HG03575 (cell line): ENCODE results near the gene DNM1L.

Experiments used
- ATAC-seq: cut with Tn5 transposase; IDR thresholded peaks from one replicate; pipeline ENCODE4 v1.9.1; 2021; ENCODE audit not compliant: unreplicated experiment, insufficient number of reproducible peaks, low FRiP score; ENCODE audit errors: extremely low read depth

DNM1L gene

DNA sequence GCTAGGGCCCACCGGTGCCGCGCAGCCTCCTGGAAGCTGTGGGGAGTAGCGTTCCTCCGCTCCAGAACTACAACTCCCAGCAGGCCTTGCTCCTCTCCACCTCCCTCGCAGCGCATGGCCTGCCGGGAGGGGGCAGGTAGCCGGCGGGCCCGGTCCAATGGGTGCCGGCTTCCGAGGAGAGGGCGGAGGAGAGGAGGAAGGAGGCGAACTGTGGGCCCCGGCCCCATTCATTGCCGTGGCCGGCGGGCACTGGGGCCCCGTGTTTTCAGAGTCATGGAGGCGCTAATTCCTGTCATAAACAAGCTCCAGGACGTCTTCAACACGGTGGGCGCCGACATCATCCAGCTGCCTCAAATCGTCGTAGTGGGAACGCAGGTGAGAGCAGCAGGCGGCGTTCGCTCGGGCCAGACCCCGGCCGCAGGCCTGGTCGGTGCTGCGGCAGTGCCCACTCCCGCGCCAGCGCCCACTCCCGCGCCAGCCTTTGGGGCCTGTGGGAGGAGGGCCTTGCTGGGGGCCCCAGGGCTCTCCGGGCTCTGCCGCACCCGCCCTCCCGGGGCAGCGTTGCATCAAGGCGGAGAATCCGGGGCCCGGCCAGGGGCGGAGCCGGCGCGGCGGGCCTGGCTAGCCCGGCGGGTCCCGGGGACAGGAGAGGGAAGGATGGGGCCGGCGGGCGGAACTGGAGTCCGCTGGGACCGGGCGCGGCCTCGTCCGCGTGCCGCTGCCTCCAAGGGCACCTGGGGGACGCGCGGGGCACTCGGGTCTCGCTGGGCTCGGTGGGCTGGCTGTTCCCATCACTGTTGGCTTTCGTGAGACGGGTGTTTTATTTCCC, at the start of gene DNM1L:
TSS of gene DNM1L (plus strand) at position 211 of the 829 bp plus-strand sequence. CDS start at position 274, 63 bp downstream.
- ATAC-seq: peak; percentile 73

DNA sequence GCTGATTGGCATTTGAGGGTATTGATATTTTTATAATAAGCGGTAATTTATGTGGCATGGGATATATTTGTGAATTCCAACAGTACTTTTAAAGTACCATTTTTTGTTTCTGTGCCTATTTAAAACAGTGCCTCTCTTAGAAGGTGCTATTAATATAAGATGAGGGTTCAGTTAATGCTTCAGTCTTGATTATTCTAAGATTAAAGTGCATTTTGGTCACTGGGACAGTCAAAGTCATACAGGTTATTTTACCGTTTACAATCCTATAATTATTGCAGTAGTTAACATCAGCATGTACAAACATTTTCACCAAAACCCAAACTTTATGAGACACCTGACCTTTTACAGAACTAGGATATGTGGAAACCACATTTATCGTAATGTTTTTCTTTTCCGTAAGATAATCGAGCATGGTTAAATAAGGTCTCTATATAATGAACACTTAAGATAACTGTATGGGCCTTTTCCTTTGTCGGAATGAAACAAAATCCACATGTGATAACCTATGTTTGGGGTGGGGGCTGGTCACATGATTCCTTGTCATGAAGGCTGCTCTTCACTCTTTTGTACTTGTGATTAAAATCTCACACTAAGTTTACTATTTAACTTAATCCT, 37.7 kb upstream of the DNM1L start:
- no peak for ATAC-seq

DNA sequence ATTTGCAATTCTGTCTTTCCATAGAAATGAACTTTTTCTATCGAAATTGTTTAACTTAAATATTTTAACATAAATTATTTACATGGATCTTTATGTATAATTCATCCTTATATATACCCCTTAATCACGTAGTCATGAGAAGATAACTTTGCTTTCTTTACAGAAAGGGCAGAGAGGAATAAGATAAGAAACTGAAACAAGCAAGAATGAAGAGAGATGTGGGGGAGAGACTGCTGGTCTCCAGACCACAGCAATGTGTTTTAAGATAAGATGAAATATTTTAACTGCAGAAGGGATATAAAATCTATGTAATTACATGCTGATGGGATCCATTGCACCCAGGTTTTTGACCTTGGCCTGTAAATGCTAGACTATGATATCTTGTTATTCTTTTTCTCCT, 34.7 kb upstream of the DNM1L start:
- ATAC-seq: no peak

DNA sequence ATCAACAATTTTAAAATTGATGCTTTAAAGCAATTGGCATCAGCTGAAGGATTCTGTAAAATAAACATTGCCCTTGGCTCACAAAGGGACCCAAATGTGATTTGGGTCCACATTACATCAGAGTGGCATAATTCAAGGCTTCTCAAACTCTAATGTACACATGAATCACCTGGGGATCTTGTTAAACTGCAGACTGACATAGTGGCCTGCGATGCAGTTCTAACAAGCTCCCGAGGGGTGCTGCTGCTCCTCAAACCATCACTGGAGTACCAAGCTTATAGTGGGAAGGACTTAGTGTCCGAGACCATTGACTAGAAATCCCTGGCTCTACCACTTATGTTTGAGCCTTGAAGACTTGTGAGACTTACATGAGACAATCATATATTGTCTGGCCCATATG, 31.8 kb upstream of the DNM1L start:
- ATAC-seq: no peak

DNA sequence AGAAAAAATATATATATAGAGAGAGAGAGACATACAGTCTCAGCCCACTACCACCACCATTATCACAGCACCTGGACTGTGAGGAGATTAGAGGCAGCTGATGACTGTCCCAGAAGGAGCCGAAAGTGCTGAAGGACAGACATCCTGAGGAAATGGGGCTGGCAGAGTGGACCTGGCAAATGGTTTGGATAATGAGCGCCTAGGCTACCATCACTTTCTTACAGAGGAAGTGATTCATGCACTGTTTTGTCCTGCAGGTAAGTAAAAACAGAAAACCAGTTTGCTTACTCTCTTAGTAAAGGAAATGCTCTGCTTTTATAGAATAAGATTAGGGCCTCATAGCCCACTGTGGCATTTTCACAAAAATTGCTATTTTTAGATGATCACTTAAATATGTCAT, 28.6 kb upstream of the DNM1L start:
- no peak for ATAC-seq

DNA sequence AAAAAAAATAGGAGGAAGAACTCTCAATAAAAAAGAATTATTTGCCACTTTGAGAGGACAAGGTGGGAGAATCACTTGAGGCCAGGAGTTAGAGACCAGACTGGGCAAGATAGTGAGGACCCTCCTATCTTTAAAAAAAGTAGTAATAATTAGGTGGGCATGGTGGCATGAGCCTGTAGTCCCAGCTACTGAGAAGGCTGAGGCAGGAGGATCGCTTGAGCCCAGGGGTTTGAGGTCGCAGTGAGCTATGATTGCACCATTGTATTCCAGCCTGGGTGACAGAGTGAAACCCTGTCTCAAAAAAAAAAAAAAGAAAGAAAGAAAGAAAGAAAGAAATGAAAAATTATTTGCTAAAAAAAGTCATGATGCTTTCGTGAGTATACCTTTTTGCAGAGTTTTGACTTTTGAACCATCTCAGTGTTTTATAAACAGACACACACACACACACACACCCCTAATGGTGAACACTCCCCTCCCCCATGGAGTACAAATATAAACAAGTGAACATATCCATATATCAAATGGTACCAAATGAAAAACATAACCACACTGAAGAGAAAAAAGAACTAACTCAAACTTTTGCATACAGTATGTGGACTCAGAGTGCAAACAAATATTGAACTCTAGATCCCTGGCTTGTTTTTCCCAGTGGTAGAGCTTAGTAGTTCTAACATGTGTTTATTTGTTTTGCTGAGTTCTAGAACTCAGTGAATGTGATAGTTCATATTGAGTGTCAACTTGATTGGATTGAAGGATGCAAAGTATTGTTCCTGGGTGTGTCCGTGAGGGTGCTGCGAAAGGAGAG, 27.7 kb upstream of the DNM1L start:
- no peak for ATAC-seq

DNA sequence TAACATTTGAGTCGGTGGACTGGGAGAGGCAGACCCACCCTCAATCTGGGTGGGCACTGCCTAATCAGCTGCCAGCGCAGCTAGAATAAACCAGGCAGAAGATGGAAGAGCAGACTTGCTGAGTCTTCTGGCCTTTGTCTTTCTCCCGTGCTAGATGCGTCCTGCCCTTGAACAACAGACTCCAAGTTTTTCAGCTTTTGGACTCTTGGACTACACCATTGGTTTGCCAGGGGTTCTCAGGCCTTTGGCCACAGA, 27.2 kb upstream of the DNM1L start:
- no peak for ATAC-seq

DNA sequence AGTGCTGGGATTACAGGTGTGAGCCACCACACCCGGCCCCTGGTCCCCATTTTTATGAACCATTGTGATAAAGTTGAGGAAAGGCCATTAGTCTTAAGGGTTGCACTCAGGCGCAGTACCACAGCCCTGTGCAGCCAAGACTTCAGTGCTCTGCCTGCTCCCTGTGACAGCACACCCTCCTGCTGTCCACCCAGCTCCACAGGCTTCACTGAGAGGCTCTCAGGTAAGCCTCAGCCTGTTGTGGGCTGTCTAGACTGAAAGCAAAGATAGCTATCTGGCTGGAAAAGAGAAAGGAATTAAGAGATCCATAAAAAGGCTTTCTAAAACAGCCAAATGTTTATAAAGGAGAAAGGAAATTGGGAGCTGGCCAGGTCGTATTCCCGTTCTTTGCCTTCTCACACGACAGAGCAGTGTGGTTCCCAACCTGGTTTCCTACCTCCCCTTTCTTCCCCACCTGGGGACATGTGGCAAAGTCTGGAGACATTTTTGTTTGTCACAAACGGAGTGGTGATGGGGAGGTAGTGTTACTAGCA, 19.1 kb upstream of the DNM1L start:
- no peak for ATAC-seq

DNA sequence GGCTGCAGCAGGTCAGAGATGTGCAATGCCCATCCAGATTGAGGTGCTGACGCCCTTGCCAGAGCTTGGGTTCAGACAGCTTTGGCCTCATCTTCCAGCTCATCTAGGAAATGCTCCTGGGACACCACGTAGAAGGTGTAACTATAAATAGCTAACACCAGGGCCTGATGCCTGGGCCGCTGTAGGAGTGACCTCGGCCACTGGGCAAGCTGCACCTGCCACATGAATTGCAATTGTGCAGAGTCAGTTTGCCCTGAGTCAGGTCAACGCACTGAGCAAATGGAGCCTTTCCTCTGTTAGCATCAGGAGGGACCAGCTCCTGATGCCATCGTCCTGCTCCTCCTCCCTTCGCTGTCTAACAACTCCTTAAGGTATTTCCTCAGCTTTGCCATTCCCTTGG, 17.4 kb upstream of the DNM1L start:
- no peak for ATAC-seq

DNA sequence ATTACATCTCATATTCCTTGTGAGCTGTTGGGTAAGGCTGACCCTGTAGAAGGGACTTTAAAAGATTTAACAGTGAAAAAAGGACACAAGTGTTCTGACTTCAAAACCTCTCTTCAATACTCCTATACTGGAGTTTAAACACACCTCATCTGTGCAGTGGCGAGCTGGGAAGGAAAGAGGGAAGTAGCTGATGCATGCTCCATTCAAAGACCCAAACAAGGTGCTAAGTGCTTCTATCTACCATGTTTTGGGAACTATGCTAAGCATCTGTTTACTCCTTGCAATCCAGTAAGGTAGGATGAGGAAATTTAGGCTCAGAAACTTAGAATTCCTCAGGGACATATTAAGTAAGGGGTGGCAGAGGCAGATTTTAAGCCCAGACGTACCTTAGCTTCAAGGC, 16.4 kb upstream of the DNM1L start:
- ATAC-seq: no peak

DNA sequence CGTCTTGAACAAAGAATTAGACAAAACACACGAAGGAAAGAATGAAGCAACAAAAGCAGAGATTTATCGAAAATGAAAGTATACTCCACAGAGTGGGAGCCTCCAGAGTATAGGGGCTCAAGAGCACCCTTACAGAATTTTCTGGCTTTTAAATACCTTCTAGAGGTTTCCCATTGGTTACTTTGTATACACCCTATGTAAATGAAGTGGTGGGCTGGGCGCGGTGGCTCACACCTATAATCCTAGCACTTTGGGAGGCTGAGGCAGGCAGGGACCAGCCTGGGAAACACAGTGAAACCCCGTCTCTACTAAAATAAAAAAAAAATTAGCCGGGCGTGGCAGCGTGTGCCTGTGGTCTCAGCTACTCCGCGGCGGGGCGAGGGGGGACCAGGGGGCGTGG, 13.1 kb upstream of the DNM1L start:
- ATAC-seq: no peak

DNA sequence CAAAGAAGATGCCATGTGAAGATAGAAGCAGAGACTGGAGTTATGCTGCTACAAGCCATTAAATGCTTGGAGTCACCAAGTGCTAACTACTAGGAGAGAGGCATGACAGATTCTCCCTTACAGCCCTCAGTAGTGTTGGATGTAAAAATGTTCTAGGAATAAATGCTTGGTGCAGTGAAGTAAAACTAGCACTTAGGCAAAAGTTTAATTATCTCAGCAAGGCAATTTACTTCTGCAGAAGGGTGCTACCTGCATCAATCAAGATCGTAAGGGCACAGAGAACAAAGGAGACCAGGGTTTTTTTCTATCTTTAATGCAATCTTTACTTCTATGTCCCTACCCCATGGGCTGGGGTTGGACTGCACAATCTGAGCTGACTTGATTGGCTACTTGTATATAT, 9.5 kb upstream of the DNM1L start:
- ATAC-seq: no peak

DNA sequence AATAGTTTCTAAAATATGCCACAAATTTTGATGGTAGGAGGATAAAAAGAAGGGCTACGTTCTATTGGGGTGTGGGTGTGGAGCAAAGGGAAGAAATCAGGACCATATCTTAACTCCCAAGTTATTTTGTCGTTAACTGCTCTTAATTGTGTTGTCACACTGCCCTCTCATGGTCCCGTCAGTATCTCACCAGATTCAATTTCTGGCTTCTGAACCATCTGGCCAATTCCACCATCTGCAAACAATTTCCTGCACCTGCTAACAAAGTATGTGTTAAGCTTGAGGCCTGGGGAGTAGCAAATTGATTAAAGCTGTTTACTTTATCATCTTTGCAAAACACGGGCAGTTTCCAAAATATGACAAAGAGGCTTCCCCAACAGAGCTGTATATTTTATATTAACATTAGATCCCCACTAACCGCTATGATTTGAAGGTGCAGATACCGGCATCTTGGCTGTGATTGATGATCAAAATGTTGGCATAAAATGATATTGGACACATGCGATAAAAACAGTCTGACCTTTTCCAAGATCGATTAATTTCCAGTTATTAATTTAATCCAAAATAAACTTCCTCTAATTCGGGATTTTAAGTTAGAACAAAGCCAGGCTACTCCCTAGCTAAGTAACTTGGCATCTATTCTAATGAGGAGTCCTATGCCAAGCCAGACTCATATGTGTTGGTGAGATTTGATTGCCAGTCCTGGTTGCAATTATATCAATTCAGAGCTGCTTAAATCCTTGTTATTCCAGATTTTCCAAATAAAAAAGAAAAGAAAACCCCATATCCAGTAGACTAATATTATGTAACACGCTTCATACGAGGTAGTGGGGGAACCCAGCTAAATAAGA, 6.9 kb upstream of the DNM1L start:
- no peak for ATAC-seq

DNA sequence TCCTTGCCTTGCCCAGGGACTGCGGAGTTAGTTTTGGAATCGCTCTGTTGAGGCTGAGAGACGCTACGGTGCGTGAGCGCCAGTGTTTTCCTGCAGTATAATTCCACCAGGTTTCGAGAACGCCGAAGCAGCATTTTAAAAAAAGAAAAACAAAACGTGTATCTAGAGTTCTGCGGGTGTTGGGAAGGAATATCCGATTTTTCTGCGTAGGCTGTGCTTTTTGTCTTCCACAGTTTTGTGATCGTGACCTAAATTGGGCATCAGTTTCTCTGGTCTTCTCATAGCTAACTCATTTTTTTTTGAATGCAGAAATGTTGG, 778 bp downstream of the DNM1L start:
- no peak for ATAC-seq

DNA sequence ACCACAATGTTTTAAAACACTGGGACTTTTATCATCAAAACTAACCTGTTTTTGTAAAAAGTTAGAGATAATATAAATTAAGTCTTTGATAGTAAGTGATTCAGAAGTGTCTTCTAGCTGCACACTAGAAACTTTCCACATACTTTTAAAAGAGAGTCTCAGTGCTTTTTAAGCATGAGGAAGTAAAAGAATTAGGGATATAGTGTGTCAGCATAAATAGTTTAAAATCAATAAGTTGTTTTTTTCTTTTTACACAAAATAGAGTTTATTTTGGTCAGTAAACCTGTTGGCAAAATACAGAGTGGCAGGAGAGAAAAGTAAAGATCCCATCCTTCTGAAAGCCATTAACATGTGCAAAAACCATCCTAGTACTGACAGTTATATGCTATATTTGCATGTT, 1.7 kb downstream of the DNM1L start:
- ATAC-seq: no peak

DNA sequence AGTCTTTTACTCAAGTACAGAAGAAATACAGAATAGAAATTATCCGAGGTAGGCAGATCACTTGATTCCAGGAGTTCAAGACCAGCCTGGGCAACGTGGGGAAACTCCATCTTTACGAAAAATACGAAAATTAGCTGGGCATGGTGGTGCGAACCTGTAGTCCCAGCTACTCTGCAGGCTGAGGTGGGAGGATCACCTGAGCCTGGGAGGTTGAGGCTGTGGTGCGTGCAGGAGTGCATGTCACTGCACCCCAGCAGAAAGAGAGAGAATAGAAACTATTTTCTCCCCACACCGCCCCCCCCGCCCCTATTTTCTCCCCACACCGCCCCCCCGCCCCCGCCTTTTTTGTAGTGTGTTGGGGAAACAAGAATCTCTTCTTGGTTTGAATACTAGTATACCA, 2.2 kb downstream of the DNM1L start:
- no peak for ATAC-seq

DNA sequence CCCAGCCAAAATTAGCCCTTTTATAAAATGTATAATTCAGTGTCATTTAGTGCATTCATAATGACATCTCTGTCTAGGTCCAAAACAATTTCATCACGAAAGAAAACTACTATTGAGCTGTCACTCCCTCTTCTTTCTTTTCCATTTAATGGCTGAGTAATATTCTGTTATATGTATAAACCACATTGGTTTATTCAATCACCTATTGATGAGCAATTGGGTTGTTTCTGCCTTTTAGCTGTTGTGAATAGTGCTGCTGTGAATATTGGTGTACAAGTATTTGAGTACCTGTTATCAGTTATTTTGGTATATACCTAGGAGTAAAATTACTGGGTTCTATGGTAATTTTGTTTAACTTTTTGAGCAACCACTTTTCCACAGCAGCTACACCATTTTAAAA, 7.2 kb downstream of the DNM1L start:
- no peak for ATAC-seq

DNA sequence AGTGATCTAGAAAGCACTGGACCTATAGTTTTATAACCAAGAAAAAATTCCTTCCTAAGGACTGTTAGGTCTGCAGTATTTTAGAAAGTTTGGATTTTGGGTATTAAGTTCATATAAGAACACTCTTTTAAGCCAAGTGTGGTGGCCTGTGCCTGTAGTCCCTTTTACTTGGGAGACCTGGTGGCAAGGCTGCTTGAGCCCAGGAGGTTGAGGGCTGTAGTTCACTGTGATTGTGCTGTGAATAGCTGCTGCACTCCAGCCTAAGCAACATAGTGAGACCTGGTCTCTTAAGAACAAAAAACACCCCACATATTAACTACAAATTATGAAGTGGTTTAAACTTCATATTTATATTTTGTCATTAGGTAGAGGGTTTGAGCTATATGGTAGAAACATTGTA, 9.7 kb downstream of the DNM1L start:
- no peak for ATAC-seq

DNA sequence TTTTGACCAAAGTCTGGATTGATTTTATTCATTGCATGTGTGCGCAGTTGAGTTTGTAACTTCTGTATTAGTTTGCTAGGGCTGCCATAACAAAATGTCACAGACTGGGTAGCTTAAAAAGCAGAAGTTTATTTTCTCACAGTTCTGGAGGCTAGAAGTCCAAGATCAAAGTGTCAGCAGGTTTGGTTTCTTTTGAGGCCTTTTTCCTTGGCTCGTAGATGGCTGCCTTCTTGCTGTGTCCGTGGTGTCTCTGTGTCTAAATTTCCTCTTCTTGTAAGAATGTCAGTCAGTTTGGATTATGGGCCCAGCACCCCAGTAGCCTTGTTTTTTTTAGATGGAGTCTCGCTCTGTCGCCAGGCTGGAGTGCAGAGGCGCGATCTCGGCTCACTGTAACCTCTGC, 11.8 kb downstream of the DNM1L start:
- no peak for ATAC-seq
